Immature natural killer cell (primary cell): ENCODE results near the gene TMC7. TPM values are rescaled to one million over a fixed set of nuclear protein-coding genes. Genes with fewer than 3 reads are reported as not detected.

Experiments
- DNase-seq, 3 donors: peaks; one replicate each; pipeline ENCODE4 v3.0.0; 2022; ENCODE audit warnings: mixed read lengths in 1 of 3
- H3K27ac Mint-ChIP-seq, 6 donors: one replicate each; pipeline ENCODE4 v1.8.0; 2020; ENCODE audit warnings: mixed read lengths in 6 of 6, mild to moderate bottlenecking in 5 of 6, inconsistent platforms in 4 of 6, moderate library complexity in 3 of 6
- H3K27me3 Mint-ChIP-seq, 3 donors: one replicate each; pipeline ENCODE4 v1.8.0; 2020 to 2021; ENCODE audit warnings: low read depth in 3 of 3, mild to moderate bottlenecking in 3 of 3, mixed read lengths in 3 of 3, moderate library complexity in 3 of 3, inconsistent platforms in 1 of 3
- H3K36me3 Mint-ChIP-seq, 3 donors: one replicate each; pipeline ENCODE4 v1.8.0; 2020; ENCODE audit warnings: mixed read lengths in 3 of 3, inconsistent platforms in 2 of 3, mild to moderate bottlenecking in 2 of 3
- H3K4me1 Mint-ChIP-seq, 2 donors: one replicate each; pipeline ENCODE4 v1.8.0; 2020; ENCODE audit warnings: inconsistent platforms in 2 of 2, mild to moderate bottlenecking in 2 of 2, mixed read lengths in 2 of 2, moderate library complexity in 1 of 2
- H3K4me3 Mint-ChIP-seq, 5 donors: one replicate each; pipeline ENCODE4 v1.8.0; 2020; ENCODE audit warnings: mild to moderate bottlenecking in 5 of 5, mixed read lengths in 5 of 5, inconsistent platforms in 3 of 5, moderate library complexity in 3 of 5
- H3K9me3 Mint-ChIP-seq, 6 donors: one replicate each; pipeline ENCODE4 v1.8.0; 2020; ENCODE audit warnings: mild to moderate bottlenecking in 6 of 6, mixed read lengths in 6 of 6, inconsistent platforms in 4 of 6, moderate library complexity in 3 of 6
- polyA plus RNA-seq, 3 donors: library from polyadenylated mRNA; unstranded; fragments of 300-500 nt; fragmentation: Illumina TruSeq; gene quantifications; one replicate each; pipeline ENCODE4 v1.2.3, GENCODE V29; 2021

The TMC7 gene
- polyA plus RNA-seq, 3 donors from 2014 or later = not detected

DNA sequence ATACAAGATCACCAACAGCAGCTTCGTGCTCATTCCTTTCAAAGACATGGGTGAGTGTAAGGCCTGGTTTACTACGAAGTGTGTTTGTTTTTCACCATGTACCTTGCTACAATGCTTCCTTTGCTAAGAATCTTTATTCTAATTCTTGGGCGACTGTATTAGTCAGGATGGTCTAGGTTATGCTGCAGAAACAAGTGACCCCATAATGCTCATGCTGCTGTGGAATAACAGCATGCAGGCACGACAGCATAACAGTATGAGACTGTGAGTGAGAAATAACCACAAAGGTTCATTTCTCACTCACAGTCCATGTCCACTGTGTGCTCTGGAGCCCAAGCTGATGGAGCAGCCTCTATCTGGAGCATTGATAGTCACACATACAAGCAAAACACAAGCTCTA is 38.0 kb downstream of the TMC7 start:
- Mint-ChIP-seq H3K4me3 (no peak overlapping the region), H3K9me3 (no peaks in the 10 kb centered on the region), H3K27me3 (peaks cover 0 to 5% (median 2%) of the 10 kb centered on the region in 3 donors), H3K27ac (no peak overlapping the region), H3K36me3 (no peaks in the 10 kb centered on the region), H3K4me1 (no peaks in the 10 kb centered on the region)
- no peak for DNase-seq

DNA sequence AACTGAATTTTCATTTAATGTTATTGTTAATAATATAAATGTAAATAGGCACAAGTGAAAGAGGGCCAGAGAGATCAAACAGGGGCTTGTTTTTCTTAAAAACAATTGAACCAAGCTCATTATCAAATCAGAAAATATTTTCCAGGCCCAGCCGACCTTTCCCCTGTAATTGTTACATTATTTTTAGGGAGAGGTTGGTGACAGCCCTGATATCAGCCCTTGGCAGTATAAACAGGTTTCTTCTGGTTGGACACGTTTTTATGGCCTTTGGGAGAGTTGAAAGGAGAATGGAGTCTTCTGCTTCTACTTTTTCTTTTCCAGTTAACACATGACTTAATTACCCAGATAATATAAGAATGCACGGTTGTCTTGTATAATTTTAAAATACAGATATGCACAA is 43.7 kb downstream of the TMC7 start:
- Mint-ChIP-seq H3K4me3 (no peak overlapping the region), H3K4me1 (no peaks in the 10 kb centered on the region), H3K27ac (no peak overlapping the region), H3K9me3 (no peaks in the 10 kb centered on the region), H3K36me3 (no peaks in the 10 kb centered on the region), H3K27me3 (peaks cover 2 to 4% (median 2%) of the 10 kb centered on the region in 3 donors)
- DNase-seq = no peak

DNA sequence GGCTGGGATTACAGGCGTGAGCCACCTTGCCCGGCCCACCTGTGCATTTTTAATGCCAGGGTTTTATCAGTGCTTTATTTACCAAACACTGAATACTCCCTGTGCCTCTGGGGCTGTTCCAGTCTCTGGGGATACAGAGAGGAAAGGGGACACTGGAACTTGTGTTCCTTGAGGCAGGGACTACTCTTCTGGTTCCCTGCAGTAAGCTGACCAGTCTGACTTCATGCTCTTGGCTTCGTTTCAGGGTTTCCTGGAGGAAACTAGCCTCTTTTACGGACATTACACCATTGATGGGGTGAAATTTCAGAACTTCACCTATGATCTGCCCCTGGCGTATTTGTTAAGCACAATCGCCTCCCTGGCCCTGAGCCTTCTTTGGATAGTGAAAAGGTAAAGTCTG is 46.2 kb downstream of the TMC7 start:
- H3K4me3 Mint-ChIP-seq = no peak overlapping the region
- no peak overlapping the region for H3K27ac Mint-ChIP-seq
- H3K36me3 Mint-ChIP-seq = no peaks in the 10 kb centered on the region
- no peak for DNase-seq
- H3K4me1 Mint-ChIP-seq = no peaks in the 10 kb centered on the region
- peaks cover 2 to 7% (median 4%) of the 10 kb centered on the region in 3 donors for H3K27me3 Mint-ChIP-seq
- peaks cover 0 to 2% (median 0%) of the 10 kb centered on the region in 6 donors for H3K9me3 Mint-ChIP-seq

DNA sequence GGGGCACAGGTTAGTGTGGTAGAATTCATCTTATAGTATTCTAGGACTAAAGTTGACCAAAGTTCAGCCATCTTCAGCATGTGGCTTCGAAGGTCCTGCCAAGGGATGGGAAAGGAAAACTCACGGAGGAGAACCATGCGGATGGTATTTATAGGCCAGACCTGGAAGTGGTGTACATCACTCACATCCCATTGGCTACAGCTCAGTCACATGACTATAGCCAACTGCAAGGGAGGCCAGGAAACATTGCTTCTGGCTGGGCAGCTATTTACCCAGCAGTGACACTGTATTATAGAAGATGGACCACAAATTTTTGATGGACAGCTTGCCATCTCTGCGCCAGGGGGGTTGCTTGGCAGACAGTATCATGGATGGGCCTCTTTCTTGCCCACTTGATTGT is 48.0 kb downstream of the TMC7 start:
- DNase-seq = no peak
- no peak overlapping the region for H3K27ac Mint-ChIP-seq
- peaks cover 0 to 8% (median 1%) of the 10 kb centered on the region in 6 donors for H3K9me3 Mint-ChIP-seq
- H3K4me1 Mint-ChIP-seq = no peaks in the 10 kb centered on the region
- no peak overlapping the region for H3K4me3 Mint-ChIP-seq
- H3K27me3 Mint-ChIP-seq = peaks cover 3 to 8% (median 4%) of the 10 kb centered on the region in 3 donors
- H3K36me3 Mint-ChIP-seq = no peaks in the 10 kb centered on the region

DNA sequence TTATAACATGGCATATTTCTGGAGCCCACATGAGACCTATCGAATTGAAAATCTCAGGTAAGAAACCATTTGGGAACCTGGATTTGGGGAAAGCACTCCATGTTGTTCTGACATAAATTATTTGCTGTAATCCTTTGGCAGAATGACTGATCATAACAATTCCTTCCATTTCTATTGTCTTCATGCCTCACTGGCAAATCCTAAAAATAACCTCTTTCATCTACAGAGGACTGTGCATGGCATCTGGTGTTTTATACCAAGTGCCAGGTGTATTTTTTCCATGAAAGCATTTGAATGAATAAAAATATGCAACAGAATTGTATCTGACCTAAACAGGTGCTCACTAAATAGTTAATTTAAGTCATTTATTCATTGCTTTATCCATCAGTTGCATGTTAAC is 50.0 kb downstream of the TMC7 start:
- H3K9me3 Mint-ChIP-seq = peaks cover 0 to 8% (median 1%) of the 10 kb centered on the region in 6 donors
- no peak overlapping the region for H3K4me3 Mint-ChIP-seq
- no peak overlapping the region for H3K27ac Mint-ChIP-seq
- DNase-seq = no peak
- no peaks in the 10 kb centered on the region for H3K4me1 Mint-ChIP-seq
- peaks cover 3 to 12% (median 8%) of the 10 kb centered on the region in 3 donors for H3K27me3 Mint-ChIP-seq
- H3K36me3 Mint-ChIP-seq = no peaks in the 10 kb centered on the region

DNA sequence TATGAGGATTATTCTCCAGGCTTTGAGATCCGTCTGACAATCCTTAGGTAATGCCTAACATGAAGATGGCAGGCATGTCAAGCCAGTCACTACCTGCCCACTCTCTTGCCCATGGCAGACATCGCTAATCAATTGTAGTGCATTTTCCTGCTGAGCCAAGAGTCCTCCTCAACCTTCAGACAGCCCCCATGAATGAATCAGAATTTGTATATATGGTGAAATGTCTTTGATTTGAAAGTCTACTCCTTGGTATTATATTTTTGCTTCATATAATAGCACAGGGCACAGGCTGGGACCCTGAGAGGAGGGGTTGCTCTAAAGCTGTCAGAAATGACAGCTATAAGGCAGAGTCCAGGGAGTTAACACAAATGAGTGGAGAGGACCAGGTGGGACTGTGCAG is 56.7 kb downstream of the TMC7 start:
- DNase-seq = no peak
- H3K4me3 Mint-ChIP-seq = no peak overlapping the region
- peaks cover 3 to 9% (median 6%) of the 10 kb centered on the region in 3 donors for H3K27me3 Mint-ChIP-seq
- no peaks in the 10 kb centered on the region for H3K4me1 Mint-ChIP-seq
- no peak overlapping the region for H3K27ac Mint-ChIP-seq
- H3K36me3 Mint-ChIP-seq = no peaks in the 10 kb centered on the region
- H3K9me3 Mint-ChIP-seq = peaks cover 0 to 3% (median 1%) of the 10 kb centered on the region in 6 donors

DNA sequence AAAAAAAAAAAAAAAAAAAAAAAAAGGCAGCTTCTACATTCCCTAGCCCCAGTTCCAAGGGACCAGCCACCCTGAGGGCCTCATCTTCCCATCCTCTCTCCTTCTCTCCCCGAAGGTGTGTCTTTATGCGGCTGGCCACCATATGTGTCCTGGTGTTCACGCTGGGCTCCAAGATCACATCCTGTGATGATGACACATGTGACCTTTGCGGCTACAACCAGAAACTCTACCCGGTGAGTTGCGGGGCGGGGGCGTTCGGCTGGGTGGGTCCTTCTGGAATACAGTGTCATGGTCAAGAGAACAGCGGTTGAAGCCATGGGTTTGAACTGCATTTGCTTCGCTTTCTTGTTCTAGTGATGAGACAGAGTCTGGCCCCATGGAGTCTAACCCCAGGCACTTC is 61.0 kb downstream of the TMC7 start:
- no peak overlapping the region for H3K27ac Mint-ChIP-seq
- DNase-seq = no peak
- no peak overlapping the region for H3K4me3 Mint-ChIP-seq
- H3K27me3 Mint-ChIP-seq = peaks cover 0 to 6% (median 0%) of the 10 kb centered on the region in 3 donors
- no peaks in the 10 kb centered on the region for H3K4me1 Mint-ChIP-seq
- H3K36me3 Mint-ChIP-seq = no peaks in the 10 kb centered on the region
- H3K9me3 Mint-ChIP-seq = no peaks in the 10 kb centered on the region

DNA sequence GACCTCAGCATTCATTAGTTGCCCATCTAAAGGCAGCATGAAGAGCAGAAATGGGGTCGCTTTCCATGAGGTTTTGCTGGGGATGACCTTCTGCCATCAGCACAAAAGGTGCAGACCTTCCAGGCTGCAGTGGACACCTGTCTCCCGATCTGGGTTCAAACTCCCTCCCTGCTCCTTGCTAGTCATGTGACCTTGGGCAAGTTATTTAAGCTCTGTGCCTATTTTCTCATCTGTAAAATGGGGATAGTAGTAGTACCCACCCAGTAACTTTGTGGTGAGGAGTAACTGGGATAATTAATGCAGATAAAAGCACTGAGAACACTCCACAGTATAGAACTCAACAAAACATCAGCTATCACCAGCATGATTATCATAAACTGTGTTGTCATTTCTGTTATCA is 62.3 kb downstream of the TMC7 start:
- no peak overlapping the region for H3K4me3 Mint-ChIP-seq
- H3K36me3 Mint-ChIP-seq = no peaks in the 10 kb centered on the region
- no peak overlapping the region for H3K27ac Mint-ChIP-seq
- H3K27me3 Mint-ChIP-seq = peaks cover 0 to 6% (median 3%) of the 10 kb centered on the region in 3 donors
- no peaks in the 10 kb centered on the region for H3K4me1 Mint-ChIP-seq
- H3K9me3 Mint-ChIP-seq = no peaks in the 10 kb centered on the region
- no peak for DNase-seq

DNA sequence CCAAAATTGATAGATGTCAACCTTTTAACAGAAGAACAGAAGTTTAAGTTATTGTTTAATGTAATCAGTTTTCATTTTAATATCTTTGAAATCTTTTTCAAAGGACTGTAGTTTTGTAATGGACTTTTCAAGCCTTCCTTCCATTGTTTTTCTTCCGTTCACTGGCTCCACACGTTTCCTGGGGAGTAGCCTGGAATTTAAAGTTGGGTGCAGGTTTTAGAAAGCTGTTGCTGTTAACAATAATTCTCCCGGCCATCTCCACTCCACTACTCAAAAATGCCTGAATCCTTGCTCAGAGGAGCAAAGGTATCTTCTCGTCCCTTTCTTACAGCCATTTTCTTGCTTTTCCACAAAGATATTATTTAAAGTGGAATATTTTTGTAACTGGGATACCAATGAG is 79.0 kb downstream of the TMC7 start:
- Mint-ChIP-seq H3K9me3 (peaks cover 0 to 2% (median 0%) of the 10 kb centered on the region in 6 donors), H3K27me3 (peaks cover 4 to 13% (median 8%) of the 10 kb centered on the region in 3 donors), H3K4me3 (no peak overlapping the region), H3K27ac (no peak overlapping the region), H3K4me1 (peaks cover 4 to 12% of the 10 kb centered on the region in 2 donors), H3K36me3 (no peaks in the 10 kb centered on the region)
- no peak for DNase-seq

DNA sequence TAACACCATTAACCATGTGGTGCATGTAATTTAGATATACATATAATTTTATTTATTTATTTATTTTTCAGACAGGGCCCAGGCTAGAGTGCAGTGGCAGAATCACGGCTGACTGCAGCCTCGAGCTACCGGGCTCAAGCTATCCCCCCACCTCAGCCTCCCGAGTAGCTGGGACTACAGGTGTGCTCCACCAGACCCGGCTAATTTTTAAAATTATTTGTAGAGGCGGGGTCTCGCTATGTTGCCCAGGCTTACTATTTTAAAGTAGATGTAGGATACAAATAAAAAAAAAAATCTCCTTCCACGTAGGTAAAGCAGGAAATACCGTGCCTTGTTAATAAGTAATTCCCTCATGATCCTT is 83.2 kb downstream of the TMC7 start:
- Mint-ChIP-seq H3K27ac (peak overlapping the region; percentile 95 to 99 (median 98)), H3K4me1 (peaks cover 12 to 24% of the 10 kb centered on the region in 2 donors), H3K27me3 (peaks cover 11 to 21% (median 17%) of the 10 kb centered on the region in 3 donors), H3K4me3 (peak overlapping the region; percentile 92 to 97 (median 94)), H3K36me3 (peaks cover 0 to 4% (median 2%) of the 10 kb centered on the region in 3 donors), H3K9me3 (peaks cover 0 to 2% (median 0%) of the 10 kb centered on the region in 6 donors)
- no peak for DNase-seq

DNA sequence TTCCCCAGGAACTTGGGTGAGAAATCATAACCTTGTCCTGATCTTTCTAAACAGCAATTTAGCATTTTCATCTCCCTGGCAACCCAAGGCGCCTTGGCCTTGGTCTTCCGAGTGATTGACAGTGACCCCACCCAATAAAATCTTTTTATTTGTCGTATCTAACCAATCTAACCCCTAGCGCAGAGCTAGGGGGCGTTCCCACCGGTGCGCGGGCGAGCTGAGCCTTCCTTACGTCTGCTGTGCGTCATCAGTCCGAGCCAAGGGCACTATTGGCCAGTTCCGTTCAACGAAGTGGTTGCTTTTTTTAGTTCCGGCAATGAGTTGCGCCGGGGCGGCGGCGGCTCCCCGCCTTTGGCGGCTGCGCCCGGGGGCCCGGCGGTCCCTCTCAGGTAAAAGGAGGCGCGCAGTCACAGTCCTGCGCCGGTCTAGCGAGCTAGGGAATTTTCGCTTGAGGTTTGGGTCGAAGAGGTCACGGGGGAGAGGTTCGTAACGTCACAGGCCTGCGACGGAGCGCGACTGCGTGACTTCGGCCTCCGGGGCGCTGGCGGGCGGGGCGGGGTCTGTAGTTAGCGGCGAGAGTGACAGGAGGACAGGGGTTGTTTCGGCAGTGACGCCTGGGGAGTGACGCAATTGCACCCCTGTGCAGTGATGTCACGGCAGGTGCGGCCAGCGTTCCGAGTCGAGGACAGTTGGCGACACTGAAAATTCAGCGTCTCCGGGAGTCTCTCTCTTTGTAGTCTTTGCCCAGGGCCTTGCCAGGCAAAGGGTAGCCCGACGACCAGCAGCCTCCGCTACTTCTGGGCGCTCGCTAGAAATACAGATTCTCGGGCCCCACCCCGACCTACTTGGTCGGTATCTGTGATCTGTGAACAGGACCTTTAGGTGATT is 83.9 kb downstream of the TMC7 start, which contains the start of gene COQ7:
TSS of gene COQ7 (plus strand) at position 266 of the 888 bp plus-strand sequence. CDS start at position 317, 51 bp downstream.
- Mint-ChIP-seq H3K9me3 (peaks cover 0 to 2% (median 0%) of the 10 kb centered on the region in 6 donors), H3K27ac (peak within 1 kb of the TSS; percentile 95 to 99 (median 98)), H3K36me3 (peaks cover 0 to 4% (median 4%) of the 10 kb centered on the region in 3 donors), H3K4me1 (peaks cover 12 to 24% of the 10 kb centered on the region in 2 donors), H3K4me3 (peak within 1 kb of the TSS; percentile 92 to 97 (median 94)), H3K27me3 (peaks cover 11 to 21% (median 17%) of the 10 kb centered on the region in 3 donors)
- peak; percentile 98 to 100 (median 99) for DNase-seq

DNA sequence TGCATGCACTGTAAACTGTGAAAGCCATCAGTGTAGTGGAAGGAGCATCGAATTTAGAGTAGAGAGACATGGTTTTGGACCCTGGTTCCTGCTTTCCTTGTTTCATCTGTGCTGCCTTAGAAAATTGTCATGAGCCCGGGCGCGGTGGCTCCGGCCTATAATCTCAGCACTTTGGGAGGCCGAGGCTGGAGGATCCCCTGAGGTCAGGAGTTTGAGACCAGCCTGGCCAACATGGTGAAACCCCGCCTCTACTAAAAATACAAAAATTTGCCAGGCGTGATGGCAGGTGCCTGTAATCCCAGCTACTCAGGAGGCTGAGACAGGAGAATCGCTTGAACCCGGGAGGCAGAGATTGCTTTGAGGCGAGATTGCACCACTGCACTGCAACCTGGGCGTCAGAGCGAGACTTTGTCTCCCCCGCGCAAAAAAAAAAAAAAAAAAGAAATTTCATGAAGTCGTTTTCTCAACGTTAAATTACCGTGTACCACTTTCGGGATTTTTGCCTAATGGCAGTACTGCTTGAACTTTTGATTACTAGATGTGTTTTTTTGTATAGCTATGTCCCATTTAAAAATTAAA is 84.6 kb downstream of the TMC7 start:
- H3K27ac Mint-ChIP-seq = peak overlapping the region; percentile 95 to 99 (median 98)
- no peaks in the 10 kb centered on the region for H3K9me3 Mint-ChIP-seq
- peaks cover 11 to 18% (median 17%) of the 10 kb centered on the region in 3 donors for H3K27me3 Mint-ChIP-seq
- H3K4me3 Mint-ChIP-seq = peak overlapping the region; percentile 92 to 97 (median 94)
- peaks cover 12 to 24% of the 10 kb centered on the region in 2 donors for H3K4me1 Mint-ChIP-seq
- DNase-seq = no peak
- peaks cover 0 to 6% (median 4%) of the 10 kb centered on the region in 3 donors for H3K36me3 Mint-ChIP-seq

DNA sequence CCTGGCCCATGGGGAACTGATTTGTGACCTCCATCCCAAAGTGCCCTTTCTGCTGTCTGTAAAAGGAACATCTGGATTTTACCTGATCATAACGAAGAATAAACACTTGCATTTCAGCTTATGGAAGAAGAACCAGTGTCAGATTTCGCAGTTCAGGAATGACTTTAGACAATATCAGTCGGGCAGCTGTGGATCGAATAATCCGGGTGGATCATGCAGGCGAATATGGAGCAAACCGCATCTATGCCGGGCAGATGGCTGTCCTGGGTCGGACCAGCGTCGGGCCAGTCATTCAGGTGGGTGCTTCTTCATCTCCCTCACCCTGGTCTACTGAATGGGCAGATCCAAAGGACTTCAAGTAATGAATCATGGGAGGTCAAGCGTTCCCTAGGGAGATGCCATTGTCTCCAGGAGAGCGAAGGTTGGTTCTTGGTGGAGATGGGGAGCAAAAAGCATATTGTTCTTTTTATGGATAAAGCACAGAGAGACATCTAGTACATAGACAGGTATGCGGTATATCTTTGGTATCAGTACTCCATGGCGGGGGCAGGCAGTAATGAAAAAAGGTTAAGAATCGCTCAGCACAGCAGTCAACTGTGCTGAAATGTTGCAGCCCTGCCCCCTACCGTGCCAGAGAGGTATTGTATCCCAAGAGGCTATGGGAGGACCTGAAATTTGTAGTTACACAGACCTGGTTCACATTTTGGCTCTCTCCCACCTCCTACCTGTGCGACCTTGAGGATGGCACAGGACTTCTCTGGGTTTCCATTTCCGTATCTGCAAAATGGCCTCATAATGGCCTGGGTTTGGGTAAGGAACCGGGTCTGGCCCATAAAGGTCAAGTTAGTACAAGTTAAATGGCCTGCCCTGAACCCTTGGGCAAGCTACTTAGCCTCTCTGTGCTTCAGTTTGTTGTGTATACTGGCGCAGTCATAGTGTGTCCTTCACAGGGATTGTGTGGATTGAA is 88.4 kb downstream of the TMC7 start:
- Mint-ChIP-seq H3K27ac (peak overlapping the region in 2 of 6 donors; percentile 27 to 47), H3K36me3 (peaks cover 4 to 20% (median 12%) of the 10 kb centered on the region in 3 donors), H3K9me3 (no peaks in the 10 kb centered on the region), H3K4me1 (peaks cover 12 to 17% of the 10 kb centered on the region in 2 donors), H3K27me3 (peaks cover 14 to 16% (median 16%) of the 10 kb centered on the region in 3 donors), H3K4me3 (no peak overlapping the region)
- DNase-seq = peak; percentile 15 to 27 (median 22)
